GM19324 (cell line): ENCODE results near the gene SERHL2.
A peak's percentile ranks its signal among the peaks of the same experiment; 100 is the strongest.
"Not testable (repeated sequence)": the region's sequence is repeated elsewhere in the genome, so short reads cannot be mapped to it uniquely, and the experiment has no call there.

ENCODE experiments used
- ATAC-seq: cut with Tn5 transposase; IDR thresholded peaks from one replicate; pipeline ENCODE4 v1.9.1; 2021; ENCODE audit warnings: mild to moderate bottlenecking, moderate library complexity; ENCODE audit not compliant: unreplicated experiment, low FRiP score

SERHL2 gene

DNA sequence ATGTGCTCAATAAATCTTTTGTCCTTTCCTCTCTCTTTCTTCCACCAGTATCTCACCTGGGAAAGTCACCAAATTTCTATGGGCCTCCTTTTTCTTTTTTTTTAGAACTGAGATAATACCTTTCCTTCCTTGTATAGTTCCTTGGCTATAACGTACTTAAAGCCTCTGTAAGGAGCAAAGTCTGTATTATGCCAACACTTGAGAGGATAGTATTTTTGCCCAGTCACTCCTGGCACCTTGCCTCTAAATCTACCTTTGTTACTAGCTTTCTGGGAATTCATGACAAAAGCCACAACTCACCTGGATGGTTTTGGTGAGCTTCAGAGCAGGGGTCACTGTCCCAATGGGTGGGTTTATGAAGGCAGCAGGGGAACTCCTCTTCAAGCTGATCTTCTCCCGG, 48.7 kb downstream of the SERHL2 start:
- no peak for ATAC-seq

DNA sequence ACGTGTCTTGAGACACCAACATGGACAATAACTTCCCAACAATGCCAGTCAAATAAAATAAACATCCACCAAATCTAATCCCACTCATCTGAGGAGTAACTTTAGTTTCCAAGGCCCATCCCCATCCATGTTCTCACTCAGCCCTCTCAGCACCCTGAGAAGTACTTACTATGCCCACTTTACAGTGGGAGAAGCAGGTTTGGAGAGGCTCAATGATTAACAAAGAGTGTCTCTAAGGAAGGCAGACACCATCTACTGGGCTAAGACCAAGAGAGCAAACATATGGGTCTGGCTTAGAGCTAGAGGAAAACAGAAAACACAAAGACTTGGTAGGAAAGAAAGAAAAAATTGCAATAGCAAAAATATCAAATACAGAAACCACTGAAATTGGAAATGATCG, 49.7 kb downstream of the SERHL2 start:
- ATAC-seq = no peak

DNA sequence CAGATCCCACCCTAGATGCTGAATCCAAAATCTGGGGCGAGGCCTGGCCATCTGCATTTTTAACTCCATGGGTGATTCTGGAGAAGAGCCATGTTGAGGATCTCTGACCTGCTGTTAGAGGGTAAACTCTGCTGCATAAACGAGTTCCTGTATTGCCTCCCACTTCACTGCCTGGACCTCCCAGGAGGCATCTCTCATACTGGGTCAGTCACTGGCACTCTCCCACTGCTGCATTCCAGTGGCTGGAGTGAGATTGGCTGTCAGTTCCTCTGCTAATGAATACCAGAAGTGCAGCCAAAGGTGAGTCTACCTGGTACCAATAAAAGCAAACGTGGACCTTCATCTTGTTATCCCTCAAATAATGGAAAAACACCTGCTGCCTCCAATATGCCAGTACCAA, 50.6 kb downstream of the SERHL2 start:
- ATAC-seq = no peak

DNA sequence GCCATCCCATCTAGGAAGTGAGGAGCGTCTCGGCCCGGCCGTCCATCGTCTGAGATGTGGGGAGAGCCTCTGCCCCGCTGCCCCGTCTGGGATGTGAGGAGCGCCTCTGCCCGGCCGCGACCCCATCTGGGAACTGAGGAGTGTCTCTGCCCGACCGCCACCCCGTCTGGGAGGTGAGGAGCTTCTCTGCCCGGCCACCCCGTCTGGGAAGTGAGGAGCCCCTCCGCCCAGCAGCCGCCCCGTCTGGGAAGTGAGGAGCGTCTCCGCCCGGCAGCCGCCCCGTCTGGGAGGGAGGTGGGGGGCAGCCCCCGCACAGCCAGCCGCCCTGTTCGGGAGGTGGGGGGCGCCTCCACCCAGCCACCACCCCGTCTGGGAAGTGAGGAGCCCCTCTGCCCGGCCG, 53.9 kb downstream of the SERHL2 start:
- ATAC-seq = not testable (repeated sequence)

DNA sequence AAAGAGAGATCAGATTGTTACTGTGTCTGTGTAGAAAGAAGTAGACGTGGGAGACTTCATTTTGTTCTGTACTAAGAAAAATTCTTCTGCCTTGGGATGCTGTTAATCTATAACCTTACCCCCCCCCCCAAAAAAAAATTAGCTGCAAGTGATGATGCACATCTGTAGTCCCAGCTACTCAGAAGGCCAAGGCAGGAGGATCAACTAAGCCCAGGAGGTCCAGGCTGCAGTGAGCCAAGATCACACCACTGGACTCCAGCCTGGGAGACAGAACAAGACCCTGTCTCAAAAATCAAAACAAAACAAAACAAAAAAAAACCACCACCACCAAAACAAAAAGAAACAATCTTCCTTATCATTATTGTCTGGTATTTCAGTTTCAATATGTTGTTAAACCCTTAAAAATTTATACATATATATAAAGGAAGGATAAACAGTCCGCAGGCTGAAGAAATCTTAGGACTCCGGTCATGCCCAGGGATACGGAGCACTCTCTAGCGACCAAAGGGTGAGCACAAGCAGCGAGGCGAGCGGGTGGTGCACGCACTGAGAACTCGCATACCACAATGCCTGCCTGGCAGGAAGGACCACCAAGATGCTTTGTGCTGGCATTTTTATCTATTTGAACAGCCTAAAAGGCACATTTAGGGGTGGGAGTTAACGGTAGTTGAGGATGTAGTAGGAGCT, 54.5 kb downstream of the SERHL2 start:
- no peak for ATAC-seq

DNA sequence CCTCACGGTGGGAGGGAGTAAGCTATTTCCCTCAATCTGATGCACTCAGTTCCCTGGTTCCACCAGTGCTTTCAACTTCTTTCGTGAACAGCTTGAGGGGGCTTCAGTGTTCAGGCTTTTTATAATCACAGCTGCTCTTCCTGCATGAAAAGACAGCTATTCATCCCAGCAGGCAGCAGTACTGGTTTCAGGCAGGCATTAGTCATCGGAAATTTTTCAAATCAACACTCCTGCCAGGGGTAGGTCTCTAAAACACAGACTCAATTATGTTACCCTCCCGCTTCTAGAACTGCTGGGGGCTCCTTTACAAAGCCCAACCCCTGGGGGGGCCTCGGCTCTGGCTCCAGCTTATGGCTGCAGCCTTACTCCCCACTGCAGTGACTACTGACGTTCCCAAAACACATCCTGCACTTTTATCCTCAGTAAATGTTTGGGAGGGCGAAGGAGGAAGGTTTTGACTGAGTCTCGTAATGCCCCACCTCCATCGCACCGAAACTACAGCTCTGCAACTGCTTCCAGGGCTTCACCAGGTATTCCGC, 55.1 kb downstream of the SERHL2 start:
- ATAC-seq = no peak

DNA sequence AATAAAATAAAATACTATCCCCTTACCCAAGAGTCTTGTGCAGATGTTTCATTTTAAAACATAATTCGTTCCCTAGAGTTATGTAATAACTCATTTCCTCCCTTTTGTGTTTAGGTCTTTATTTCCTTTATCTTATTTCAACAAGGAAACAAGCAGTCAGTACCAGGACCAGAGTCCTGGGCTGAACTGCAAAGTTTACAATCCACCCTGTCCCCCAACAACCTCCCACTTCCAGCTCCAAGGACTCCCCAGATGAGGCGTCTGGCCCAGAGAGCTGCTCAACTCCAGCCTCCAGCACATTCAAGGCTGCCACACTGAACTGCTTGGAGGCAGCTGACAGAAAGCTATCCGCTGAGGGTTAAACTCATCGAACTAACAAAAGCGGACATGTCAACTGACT, 56.4 kb downstream of the SERHL2 start:
- no peak for ATAC-seq

DNA sequence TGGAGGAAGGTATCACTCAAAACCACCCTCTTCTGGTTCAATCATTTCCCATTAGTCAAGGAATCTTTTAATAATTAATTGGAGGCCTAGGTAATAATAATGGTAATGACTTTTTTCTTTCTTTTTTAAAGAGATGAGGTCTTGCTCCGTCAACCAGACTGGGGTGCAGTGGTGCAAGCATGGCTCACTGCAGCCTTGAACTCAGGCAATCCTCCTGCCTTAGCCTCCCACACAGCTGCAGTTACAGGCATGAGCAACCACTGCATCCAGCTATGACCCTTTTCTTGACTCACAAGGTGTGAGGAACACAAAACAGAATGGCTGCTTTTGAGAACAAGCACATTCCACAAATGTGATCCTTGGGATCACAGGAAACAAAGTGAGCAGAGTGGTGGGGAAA, 57.3 kb downstream of the SERHL2 start:
- no peak for ATAC-seq

DNA sequence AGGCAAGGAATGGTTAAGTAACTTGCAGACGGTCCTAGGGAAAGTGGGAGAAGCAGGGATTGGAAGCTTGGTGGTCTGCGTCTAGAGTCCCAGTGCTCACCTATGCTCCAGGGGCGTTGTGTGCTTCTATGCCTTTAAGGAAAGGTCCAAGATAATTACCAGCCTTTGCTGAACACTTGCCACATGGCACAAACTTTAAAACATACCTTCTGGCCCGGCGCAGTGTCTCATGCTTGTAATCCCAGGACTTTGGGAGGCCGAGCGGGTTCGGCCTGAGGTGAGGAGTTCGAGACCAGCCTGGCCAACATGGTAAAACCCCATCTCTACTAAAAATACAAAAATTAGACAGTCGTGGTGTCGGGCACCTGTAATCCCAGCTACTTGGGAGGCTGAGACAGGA, 58.6 kb downstream of the SERHL2 start:
- no peak for ATAC-seq

DNA sequence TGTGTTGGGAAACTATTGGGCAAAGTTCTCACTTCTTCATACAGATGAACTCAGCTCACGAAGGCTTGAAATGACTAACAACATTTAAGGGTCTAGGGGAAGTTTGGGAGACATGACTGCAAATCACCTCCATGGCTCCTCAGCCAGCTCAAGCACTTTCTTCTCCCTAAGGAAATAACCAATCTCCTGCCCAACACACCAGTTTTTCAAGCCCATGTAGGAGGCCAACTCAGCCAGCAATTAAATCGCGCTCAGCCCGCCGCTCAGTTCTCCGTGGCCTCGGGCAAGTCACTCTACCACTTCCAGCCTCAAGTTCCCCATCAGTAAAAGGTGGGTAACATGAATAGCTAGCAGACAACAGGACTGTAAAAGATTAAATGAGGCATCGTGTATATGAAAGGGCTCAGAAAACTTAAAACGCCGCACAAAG, 60.1 kb downstream of the SERHL2 start:
- no peak for ATAC-seq

DNA sequence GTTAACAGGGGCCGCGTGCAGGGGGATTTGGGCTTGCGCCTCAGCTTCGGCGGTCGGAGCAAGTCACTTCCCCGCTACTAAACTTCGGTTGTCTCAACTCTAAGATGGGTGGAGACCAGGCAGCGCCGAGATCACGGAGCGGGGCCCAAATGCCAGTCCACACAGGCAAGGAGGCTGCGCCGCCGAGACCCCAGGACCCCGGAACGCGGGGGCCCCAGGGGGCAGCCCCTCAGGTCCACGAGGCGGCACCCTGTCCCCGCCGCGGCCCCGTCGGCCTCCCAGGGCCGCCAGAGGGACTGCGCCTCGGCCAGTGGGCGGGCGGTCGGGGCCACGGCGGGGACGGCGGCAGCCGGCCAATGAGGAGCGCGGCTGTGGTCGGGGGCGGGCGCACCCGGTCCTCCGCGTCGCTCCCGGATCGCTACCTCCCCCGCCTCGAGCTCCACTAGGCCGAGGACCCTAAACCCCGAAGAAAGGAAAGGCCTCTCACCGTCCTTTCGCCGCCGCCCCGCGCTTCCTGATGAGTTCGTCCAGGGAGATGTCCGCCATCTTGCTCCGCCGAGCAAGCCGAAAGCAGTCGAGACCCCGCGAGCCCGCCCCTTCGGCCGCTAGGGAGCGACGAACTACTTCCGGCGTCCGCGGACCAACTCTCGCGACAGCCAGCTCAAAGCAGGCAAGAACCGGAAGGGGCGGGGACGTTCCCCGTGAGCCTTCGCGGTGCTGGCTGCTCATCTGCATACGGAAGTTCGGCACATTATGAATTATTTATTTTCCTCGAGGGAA, 60.7 kb downstream of the SERHL2 start, which contains the start of gene POLDIP3:
Gene POLDIP3, minus strand, starts transcription at position 572 of the 780 bp plus-strand sequence. Its CDS starts 26 bp downstream, at position 546.
- peak; percentile 79 for ATAC-seq

DNA sequence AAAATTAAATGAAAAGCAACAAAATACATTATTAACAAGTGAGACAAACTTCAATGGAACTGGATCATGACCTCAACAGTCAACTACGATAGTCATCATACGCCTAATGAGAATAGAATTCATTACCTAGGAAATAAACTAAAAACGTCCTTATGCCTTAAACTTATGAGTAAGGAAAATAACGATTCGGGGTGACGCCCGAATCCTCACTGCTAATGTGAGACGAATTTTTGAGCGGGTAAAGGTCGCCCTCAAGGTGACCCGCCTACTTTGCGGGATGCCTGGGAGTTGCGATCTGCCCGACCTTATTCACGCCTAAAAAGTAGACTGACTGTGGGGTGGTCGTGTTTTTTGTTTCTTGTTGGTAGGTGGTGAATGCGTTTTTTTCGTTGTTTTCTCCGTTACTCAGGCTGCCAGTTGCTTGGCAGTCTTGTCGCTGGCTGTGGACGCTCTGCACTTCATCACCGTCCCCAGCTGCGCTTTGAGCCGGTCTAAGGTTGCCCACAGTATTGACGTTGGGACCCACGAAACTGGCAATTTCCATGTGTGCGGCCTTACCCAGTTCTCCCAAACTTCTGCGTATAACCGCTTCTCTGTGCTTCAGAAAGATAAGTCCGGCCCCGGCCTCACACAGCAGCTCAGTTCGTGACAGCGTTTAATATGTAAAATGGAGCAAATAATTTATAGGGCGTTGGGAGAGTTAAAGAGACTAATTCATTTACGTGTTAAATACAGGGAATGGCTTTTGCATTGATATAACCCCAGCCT, 61.5 kb downstream of the SERHL2 start:
- peak; percentile 54 for ATAC-seq

DNA sequence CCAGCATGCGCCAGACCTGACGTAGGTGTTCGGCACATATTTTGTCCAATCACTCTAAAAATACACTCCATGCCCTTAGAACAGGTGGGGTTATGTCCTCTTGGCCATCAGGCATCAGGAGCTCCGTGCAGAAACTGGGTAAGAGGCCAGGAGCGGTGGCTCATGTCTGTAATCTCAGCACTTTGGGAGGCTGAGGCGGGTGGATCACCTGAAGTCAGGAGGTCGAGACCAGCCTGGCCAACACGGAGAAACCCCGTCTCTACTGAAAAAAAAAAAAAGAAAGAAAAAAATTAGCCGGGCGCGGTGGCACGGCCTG, 62.1 kb downstream of the SERHL2 start:
- ATAC-seq = not testable (repeated sequence)

DNA sequence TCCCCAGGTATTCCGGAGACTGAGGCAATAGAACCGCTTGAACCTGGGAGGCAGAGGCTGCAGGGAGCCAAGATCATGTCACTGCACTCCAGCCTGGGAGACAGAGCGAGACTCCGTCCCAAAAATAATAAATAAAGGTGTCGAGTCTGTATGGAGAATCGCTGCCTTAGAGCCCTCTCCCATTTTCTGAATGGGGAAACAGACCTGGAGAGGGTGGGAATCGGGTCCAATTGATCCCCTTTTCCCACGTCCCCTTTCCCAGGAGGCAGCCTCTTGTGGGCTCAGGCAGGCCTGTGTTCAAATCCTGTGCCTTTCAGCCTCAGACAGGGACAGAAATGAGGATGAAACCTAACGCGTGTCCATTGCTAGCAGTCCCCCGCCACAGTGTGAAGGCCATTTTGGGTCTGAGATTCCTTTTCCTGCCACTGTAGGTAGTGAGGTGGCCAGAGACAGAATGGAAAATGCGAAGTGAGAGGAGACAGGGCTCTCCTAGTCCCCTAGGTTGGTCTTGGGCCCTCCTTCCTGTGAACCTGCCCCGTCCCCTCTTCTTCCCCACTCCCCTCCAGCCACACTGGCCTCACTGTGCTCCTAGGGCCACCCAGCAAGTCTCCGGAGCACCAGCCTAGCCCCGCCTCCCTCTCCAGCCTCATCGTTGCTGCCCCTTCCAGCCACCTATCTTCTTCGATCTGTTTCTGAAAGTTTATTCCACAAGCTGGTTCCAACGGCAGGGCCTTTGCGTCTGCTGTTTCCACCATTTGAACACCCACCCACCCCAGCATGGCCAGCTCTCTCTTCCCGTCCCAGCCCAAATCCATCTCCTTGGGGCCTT, 63.6 kb downstream of the SERHL2 start:
- ATAC-seq = no peak

DNA sequence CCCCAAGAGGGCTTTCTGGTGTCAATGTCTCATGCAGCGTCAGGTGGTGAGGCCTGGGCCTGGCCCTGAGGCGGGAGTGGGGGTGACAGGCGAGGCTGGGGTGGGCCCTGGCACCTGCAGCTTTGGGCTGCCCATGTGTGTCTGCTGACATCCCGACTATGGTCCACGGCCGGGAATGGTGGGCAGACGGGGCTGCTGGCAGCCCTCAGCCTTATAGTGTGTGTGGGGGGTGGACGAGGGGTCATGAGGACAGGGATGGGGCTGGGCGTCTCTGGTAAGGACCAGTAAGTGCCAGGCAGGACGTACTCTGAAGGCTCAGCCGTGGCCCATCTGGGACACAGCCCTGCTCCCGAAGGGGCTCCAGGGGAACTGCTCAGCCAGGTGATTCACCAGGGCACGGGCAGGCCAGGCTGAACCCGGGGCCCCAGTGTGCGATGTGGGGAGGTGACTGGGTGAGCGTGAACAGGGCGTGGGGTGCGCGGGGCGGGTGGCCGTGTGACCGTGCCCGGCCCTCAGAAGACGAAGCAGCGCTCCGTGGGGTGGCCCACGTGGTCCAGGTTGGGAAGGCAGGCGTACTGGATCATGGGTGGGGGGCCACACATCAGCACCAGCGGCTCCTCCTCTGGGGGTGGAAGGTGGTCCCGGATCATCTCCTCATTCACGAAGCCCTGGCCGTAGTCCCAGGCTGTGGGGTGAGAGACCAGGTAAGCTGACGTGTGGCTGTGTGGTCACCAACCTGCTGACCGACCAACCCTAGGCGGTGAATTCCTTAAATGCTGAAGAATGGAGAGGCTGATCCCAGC, 65.7 kb downstream of the SERHL2 start:
- no peak for ATAC-seq

DNA sequence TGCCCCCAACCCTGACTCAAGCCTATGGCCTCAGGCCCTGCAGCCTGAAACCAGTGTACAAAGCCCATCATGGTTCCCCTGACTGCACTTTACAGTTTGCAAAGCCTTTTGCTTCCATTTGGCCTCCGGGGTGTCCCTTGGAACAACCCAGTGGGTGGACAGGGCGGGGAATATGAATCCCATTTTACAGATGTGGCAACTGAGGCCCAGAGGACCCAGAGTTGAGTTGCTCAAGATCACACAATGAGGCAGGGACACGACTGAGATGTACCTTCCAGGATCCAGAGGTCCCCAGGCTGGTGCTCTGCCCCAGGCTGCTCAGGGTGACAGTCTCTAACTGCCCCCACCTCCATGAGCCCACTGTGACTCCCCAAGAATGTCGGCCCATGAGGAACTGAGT, 66.3 kb downstream of the SERHL2 start:
- ATAC-seq = no peak

DNA sequence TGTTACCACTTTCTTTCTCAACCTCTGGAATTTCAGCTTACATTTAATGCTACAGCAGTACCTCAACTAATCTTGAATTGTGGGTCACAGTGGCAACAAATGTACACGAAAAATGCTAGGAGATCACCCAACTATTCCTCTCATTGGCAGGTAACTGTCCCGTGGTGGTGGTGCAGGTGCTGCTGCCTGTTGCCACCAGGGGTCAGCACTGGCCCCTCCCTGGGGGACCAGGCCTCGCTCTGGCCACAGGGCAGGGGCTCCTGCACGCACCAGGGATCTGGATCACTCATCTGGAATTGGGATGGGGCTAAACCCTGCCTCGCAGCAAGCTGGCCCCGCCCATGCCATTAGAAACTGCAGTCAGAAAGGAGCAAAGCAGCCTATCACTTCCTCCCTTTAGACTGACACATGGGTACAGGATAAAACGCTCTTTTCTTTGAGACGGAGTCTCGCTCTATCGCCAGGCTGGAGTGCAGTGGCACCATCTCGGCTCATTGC, 67.8 kb downstream of the SERHL2 start:
- no peak for ATAC-seq

DNA sequence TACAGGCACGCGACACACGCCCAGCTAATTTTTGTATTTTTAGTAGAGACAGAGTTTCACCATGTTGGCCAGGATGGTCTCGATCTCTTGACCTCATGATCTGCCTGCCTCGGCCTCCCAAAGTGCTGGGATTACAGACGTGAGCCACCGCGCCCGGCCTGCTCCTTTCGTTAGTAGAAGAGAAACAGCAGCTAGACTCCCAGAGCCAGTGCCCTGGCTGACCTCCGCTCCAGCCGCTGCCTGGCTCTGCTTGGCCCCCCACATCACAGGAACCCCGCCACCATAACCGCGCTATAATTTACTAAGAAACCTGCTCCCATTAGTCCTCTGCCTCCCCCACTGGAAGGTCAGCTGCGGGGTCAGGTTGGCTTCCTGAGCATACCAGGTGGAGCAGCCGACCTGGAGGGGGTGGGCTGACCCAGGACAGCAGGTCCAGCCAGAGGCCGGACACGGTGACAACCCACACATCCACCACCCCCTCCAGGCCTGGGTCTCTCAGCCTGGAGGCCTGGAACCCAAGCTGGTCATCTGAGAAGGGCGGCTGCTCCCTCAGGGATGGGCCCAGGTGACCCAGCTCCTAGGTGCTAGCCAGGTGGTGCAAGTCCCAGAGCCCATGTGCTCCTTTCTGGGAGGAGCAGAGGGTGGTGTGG, 68.4 kb downstream of the SERHL2 start:
- ATAC-seq = no peak

DNA sequence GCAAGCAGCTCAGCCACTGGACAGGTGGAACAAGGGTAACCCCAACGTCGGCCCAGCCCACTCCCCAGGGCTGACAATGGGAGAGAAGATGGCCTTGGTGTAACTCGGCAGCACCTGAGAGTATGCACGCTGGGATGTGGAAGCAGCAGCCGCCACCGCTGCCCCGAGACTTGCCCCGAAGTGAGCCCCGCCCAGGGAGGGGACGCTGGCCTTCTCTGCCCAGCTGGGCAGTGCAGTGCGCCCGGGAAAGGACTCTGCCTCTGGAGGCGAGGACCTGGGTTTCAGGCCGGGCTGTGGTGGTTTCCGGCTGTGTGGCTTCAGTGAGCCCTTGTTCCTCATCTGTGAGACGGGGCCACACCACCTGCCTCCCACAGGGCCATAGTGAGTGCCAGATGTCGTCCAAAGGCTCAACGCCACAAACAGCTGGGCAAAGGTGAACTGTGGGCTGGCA, 69.6 kb downstream of the SERHL2 start:
- ATAC-seq = peak; percentile 41
